Gastrocnemius medialis (tissue), 4 donors: ENCODE measurements around the gene CLCN2. TPM values are rescaled to one million over a fixed set of nuclear protein-coding genes. Genes with fewer than 3 reads are reported as not detected.

Experiments
- ATAC-seq, 2 donors: fragments of 150-250 bp; one replicate each; pipeline ENCODE4 v1.9.1; 2016
- DNase-seq, 2 donors: peaks; one replicate each; pipeline ENCODE4 v3.0.0-alpha.2; 2019
- H3K27ac ChIP-seq, 4 donors: fragments of 200-600 bp; sonication (generic); 1 replicate in 1 of 4; 2 replicates in 3 of 4; pipeline ENCODE4 v1.5.1; 2016 to 2018; ENCODE audit warnings: mild to moderate bottlenecking in 2 of 4, moderate library complexity in 1 of 4
- H3K27me3 ChIP-seq, 3 donors: fragments of 200-600 bp; sonication (generic) in 2 of 3; 1 replicate in 1 of 3; 2 replicates in 2 of 3; pipeline versions ENCODE4 v1.5.1 to v1.6.0; 2016 to 2019; ENCODE audit warnings: mild to moderate bottlenecking in 1 of 3, moderate library complexity in 1 of 3
- H3K36me3 ChIP-seq, 2 donors: fragments of 200-600 bp; sonication (generic) in 1 of 2; one replicate each; pipeline ENCODE4 v1.5.1; 2017 to 2018
- H3K4me1 ChIP-seq, 2 donors: fragments of 200-600 bp; sonication (generic) in 1 of 2; one replicate each; pipeline ENCODE4 v1.5.1; 2016 to 2017; ENCODE audit warnings: mild to moderate bottlenecking in 2 of 2
- H3K4me3 ChIP-seq, 4 donors: fragments of 200-600 bp; sonication (generic) in 3 of 4; 1 replicate in 1 of 4; 2 replicates in 3 of 4; pipeline ENCODE4 v1.5.1; 2016 to 2019; ENCODE audit warnings: mild to moderate bottlenecking in 2 of 4
- H3K9me3 ChIP-seq, 3 donors: fragments of 200-600 bp; sonication (generic) in 2 of 3; 1 replicate in 1 of 3; 2 replicates in 2 of 3; pipeline ENCODE4 v1.5.1; 2016 to 2019
- CTCF ChIP-seq, 5 experiments: fragments of 450-650 bp in 3 of 5; fragments of 200-600 bp in 2 of 5; sonication (generic) in 2 of 5; IDR thresholded peaks in 4 of 5; conservative IDR thresholded peaks in 1 of 5; 1 replicate in 4 of 5; 2 replicates in 1 of 5; pipeline ENCODE4 v1.5.1; 2016 to 2019; ENCODE audit warnings: antibody characterized with exemption in 5 of 5, mild to moderate bottlenecking in 3 of 5, moderate library complexity in 3 of 5
- POLR2A ChIP-seq, 2 donors: fragments of 450-650 bp; IDR thresholded peaks; one replicate each; pipeline ENCODE4 v1.6.1; 2017; ENCODE audit warnings: antibody characterized with exemption in 2 of 2, mild to moderate bottlenecking in 2 of 2, moderate library complexity in 2 of 2
- in situ Hi-C, 4 donors: fragments of 200-750 bp; cut with MboI; loops; one replicate each; pipeline versions ENCODE4 v1.15.0 to v1.8.0; 2017; ENCODE audit warnings: low sequenced_read_pairs in 4 of 4
- intact Hi-C: fragments of 100-400 bp; cut with DNase I; formaldehyde crosslinking; loops from one replicate; pipeline ENCODE4 v1.15.1; 2023; ENCODE audit warnings: low total_unique reads
- total RNA-seq, 4 donors: library from RNA; depleted of rRNA; stranded (reverse); fragments of >200 nt; gene quantifications; one replicate each; pipeline versions ENCODE4 v1.1.0 to v1.2.3, GENCODE V29; 2016

The CLCN2 gene
- total RNA-seq, 4 donors from 2014 or later: 0.62 to 1.2 (median 0.92) TPM

- Histone ChIP-seq H3K4me3 (peak overlapping the region; percentile 58 to 94 (median 76)), H3K9me3 (no peaks in the 10 kb centered on the region), H3K27me3 (no peaks in the 10 kb centered on the region), H3K4me1 (peaks cover 17 to 23% of the 10 kb centered on the region in 2 donors), H3K36me3 (peaks cover 0 to 6% of the 10 kb centered on the region in 2 donors), H3K27ac (no peak overlapping the region)
- no peak for DNase-seq
- TF ChIP-seq CTCF (IDR thresholded peaks at IDR 0.05 in 4 of 5, conservative IDR thresholded peaks at IDR 0.05 in 1 of 5): no peak
- TF ChIP-seq POLR2A (IDR thresholded peaks at IDR 0.05): no peak
- ATAC-seq: no peak
- intact Hi-C loops (loop anchor here (5.0 to 10.0 kb wide), 2 partner anchors 173 to 415 kb away; partner anchors contain the start of gene ABCF3), in situ Hi-C loops (loop anchor here in 3 of 4 donors (25.0 kb wide), 3 partner anchors 402 to 452 kb away; partner anchors contain the start of gene VPS8 (in 1 of the 3))
Measured at GRCh38 chr3:184360070-184360928, 1.1 kb downstream of the CLCN2 start.

- DNase-seq (no peak), ATAC-seq (no peak)
- no peaks in the 10 kb centered on the region for H3K9me3 ChIP-seq
- no peak overlapping the region for H3K4me3 ChIP-seq
- intact Hi-C loops (loop anchor here (5.0 to 10.0 kb wide), 2 partner anchors 172 to 415 kb away; partner anchors contain the start of gene ABCF3), in situ Hi-C loops (loop anchor here in 3 of 4 donors (25.0 kb wide), 3 partner anchors 403 to 453 kb away; partner anchors contain the start of gene VPS8 (in 1 of the 3))
- H3K27me3 ChIP-seq: no peaks in the 10 kb centered on the region
- peaks cover 14 to 23% of the 10 kb centered on the region in 2 donors for H3K4me1 ChIP-seq
- TF ChIP-seq POLR2A (IDR thresholded peaks at IDR 0.05) (no peak), CTCF (IDR thresholded peaks at IDR 0.05 in 4 of 5, conservative IDR thresholded peaks at IDR 0.05 in 1 of 5) (no peak)
- H3K27ac ChIP-seq: no peak overlapping the region
- no peaks in the 10 kb centered on the region for H3K36me3 ChIP-seq
Measured at GRCh38 chr3:184359610-184360009, 1.8 kb downstream of the CLCN2 start.

GRCh38 chr3:184358921-184359350, 2.5 kb downstream of the CLCN2 start:
- DNase-seq: no peak
- Histone ChIP-seq H3K36me3 (no peaks in the 10 kb centered on the region), H3K27ac (no peak overlapping the region), H3K4me3 (no peak overlapping the region), H3K27me3 (no peaks in the 10 kb centered on the region), H3K9me3 (no peaks in the 10 kb centered on the region), H3K4me1 (peaks cover 8 to 20% of the 10 kb centered on the region in 2 donors)
- intact Hi-C loops (no loop called here), in situ Hi-C loops (loop anchor here in 3 of 4 donors (25.0 kb wide), 3 partner anchors 403 to 453 kb away; partner anchors contain the start of gene VPS8 (in 1 of the 3))
- TF ChIP-seq POLR2A (IDR thresholded peaks at IDR 0.05) (no peak), CTCF (IDR thresholded peaks at IDR 0.05 in 4 of 5, conservative IDR thresholded peaks at IDR 0.05 in 1 of 5) (no peak)
- ATAC-seq: no peak

DNA sequence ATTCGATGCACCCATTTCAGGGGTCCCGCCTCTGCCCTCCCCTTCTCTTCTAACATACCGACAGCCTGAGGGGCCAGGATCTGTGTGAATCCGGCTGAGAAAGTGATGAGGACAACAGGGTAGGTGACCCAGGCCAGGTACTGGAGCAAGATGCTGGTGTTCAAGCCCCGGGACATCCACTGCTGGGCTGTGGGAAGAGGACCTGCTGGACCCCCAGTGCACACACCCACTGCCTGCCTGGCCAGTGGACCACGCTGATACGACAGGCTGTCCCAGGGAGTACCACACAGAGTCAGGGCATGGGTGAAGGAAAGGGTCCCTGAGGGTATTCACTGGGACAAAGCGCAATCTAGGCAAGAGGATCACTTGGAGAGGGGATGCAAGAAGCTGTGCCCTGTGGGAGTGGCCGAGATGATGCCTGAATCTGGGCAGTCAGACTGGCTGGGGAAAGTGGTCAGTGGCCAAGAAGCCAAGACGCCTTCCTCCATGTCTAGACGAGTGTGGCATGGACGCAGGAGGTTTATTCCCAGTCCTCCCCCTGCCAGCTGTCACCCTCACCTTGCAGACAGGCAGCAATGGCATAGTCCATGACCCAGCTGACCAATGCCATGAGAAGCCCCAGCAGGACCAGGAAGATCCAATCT, 3.2 kb downstream of the CLCN2 start:
- Histone ChIP-seq H3K27ac (no peak overlapping the region), H3K9me3 (no peaks in the 10 kb centered on the region), H3K27me3 (no peaks in the 10 kb centered on the region), H3K4me3 (no peak overlapping the region), H3K36me3 (no peaks in the 10 kb centered on the region), H3K4me1 (peaks cover 4 to 14% of the 10 kb centered on the region in 2 donors)
- intact Hi-C loops: no loop called here
- DNase-seq (no peak), ATAC-seq (no peak)
- in situ Hi-C loops: loop anchor here in 3 of 4 donors (25.0 kb wide), 3 partner anchors 404 to 454 kb away; partner anchors contain the start of gene VPS8 (in 1 of the 3)
- TF ChIP-seq CTCF (IDR thresholded peaks at IDR 0.05 in 4 of 5, conservative IDR thresholded peaks at IDR 0.05 in 1 of 5) (no peak), POLR2A (IDR thresholded peaks at IDR 0.05) (no peak)
